ENCODE data around the gene ABCA13.
A peak's percentile ranks its signal among the peaks of the same experiment; 100 is the strongest.

The ABCA13 gene

GRCh38 chr7:48280100-48280499 lies 108.8 kb downstream of the ABCA13 start:
- H3K27me3 ChIP-seq (replicated peaks) = no peaks in the 10 kb centered on the region
- no peak overlapping the region for H3K4me3 ChIP-seq (ENCODE audit: low read depth, low read length)
- peak; percentile 88 for DNase-seq
- in situ Hi-C loops (cut with HindIII; ENCODE audit: low pct_ligation_motif_present, low sequenced_read_pairs) = no loop called here
- no peaks in the 10 kb centered on the region for H3K36me3 ChIP-seq (replicated peaks)
- no peak overlapping the region for H3K27ac ChIP-seq
- no peak for TF ChIP-seq CTCF (IDR thresholded peaks at IDR 0.05; ENCODE audit: low read depth, low read length, missing control alignments)

GRCh38 chr7:48285373-48285772 lies 114.1 kb downstream of the ABCA13 start:
- no peaks in the 10 kb centered on the region for H3K36me3 ChIP-seq (replicated peaks)

GRCh38 chr7:48286836-48287235 lies 115.6 kb downstream of the ABCA13 start:
- in situ Hi-C loops (cut with HindIII; ENCODE audit: low pct_ligation_motif_present, low sequenced_read_pairs) = no loop called here
- Histone ChIP-seq H3K27me3 (replicated peaks) (no peaks in the 10 kb centered on the region), H3K36me3 (replicated peaks) (no peaks in the 10 kb centered on the region), H3K27ac (no peak overlapping the region), H3K4me3 (ENCODE audit: low read depth, low read length) (no peak overlapping the region)
- no peak for TF ChIP-seq CTCF (IDR thresholded peaks at IDR 0.05; ENCODE audit: low read depth, low read length, missing control alignments)
- no peak for DNase-seq

More at GRCh38 chr7:48285373-48285772, 114.1 kb downstream of the ABCA13 start:
- TF ChIP-seq CTCF (IDR thresholded peaks at IDR 0.05; ENCODE audit: low read depth, low read length, missing control alignments) = no peak
- no peaks in the 10 kb centered on the region for H3K27me3 ChIP-seq (replicated peaks)
- in situ Hi-C loops (cut with HindIII; ENCODE audit: low pct_ligation_motif_present, low sequenced_read_pairs) = no loop called here
- peak; percentile 65 for DNase-seq
- no peak overlapping the region for H3K27ac ChIP-seq
- no peak overlapping the region for H3K4me3 ChIP-seq (ENCODE audit: low read depth, low read length)

- Histone ChIP-seq H3K36me3 (replicated peaks) (no peaks in the 10 kb centered on the region), H3K27me3 (replicated peaks) (no peaks in the 10 kb centered on the region), H3K27ac (no peak overlapping the region), H3K4me3 (ENCODE audit: low read depth, low read length) (no peak overlapping the region)
- DNase-seq = no peak
- in situ Hi-C loops (cut with HindIII; ENCODE audit: low pct_ligation_motif_present, low sequenced_read_pairs) = no loop called here
- TF ChIP-seq CTCF (IDR thresholded peaks at IDR 0.05; ENCODE audit: low read depth, low read length, missing control alignments) = no peak
Observed at GRCh38 chr7:48289656-48290055, 118.4 kb downstream of the ABCA13 start.

GRCh38 chr7:48292949-48293348 lies 121.7 kb downstream of the ABCA13 start:
- no peak for DNase-seq
- Histone ChIP-seq H3K27me3 (replicated peaks) (no peaks in the 10 kb centered on the region), H3K4me3 (ENCODE audit: low read depth, low read length) (no peak overlapping the region), H3K36me3 (replicated peaks) (no peaks in the 10 kb centered on the region), H3K27ac (no peak overlapping the region)
- no peak for TF ChIP-seq CTCF (IDR thresholded peaks at IDR 0.05; ENCODE audit: low read depth, low read length, missing control alignments)
- in situ Hi-C loops (cut with HindIII; ENCODE audit: low pct_ligation_motif_present, low sequenced_read_pairs) = no loop called here

- TF ChIP-seq CTCF (IDR thresholded peaks at IDR 0.05; ENCODE audit: low read depth, low read length, missing control alignments) = no peak
- Histone ChIP-seq H3K4me3 (ENCODE audit: low read depth, low read length) (no peak overlapping the region), H3K27me3 (replicated peaks) (no peaks in the 10 kb centered on the region), H3K36me3 (replicated peaks) (no peaks in the 10 kb centered on the region), H3K27ac (no peak overlapping the region)
- peak; percentile 9 for DNase-seq
- in situ Hi-C loops (cut with HindIII; ENCODE audit: low pct_ligation_motif_present, low sequenced_read_pairs) = no loop called here
Observed at GRCh38 chr7:48295296-48295971, 124.2 kb downstream of the ABCA13 start.
